Posterior vena cava (tissue), 2 donors: ENCODE measurements around the gene FOXN3. TPM values are rescaled to one million over a fixed set of nuclear protein-coding genes. Genes with fewer than 3 reads are reported as not detected.

Source experiments
- DNase-seq: peaks from one replicate; pipeline ENCODE4 v3.0.0-alpha.2; 2020; ENCODE audit warnings: low spot score
- intact Hi-C, 2 donors: fragments of 100-400 bp; cut with DNase I; formaldehyde crosslinking; loops; one replicate each; pipeline versions ENCODE4 v1.14.1 to v1.14.2; 2022 to 2023
- total RNA-seq, 2 donors: library from RNA; stranded (reverse); fragmentation: NEBNext Ultra II Directional; extraction: Animal tissue kit (Norgen Biotek cat#: 25700); gene quantifications; one replicate each; pipeline ENCODE4 v1.2.1, GENCODE V29; 2021
- donor health status: DM: yes; HTN: yes; CAD: no.
- donor health status: DM: yes; HTN: yes; CAD: no.

The FOXN3 gene
- total RNA-seq, 2 donors from 2014 or later: 138 to 142 TPM

DNA sequence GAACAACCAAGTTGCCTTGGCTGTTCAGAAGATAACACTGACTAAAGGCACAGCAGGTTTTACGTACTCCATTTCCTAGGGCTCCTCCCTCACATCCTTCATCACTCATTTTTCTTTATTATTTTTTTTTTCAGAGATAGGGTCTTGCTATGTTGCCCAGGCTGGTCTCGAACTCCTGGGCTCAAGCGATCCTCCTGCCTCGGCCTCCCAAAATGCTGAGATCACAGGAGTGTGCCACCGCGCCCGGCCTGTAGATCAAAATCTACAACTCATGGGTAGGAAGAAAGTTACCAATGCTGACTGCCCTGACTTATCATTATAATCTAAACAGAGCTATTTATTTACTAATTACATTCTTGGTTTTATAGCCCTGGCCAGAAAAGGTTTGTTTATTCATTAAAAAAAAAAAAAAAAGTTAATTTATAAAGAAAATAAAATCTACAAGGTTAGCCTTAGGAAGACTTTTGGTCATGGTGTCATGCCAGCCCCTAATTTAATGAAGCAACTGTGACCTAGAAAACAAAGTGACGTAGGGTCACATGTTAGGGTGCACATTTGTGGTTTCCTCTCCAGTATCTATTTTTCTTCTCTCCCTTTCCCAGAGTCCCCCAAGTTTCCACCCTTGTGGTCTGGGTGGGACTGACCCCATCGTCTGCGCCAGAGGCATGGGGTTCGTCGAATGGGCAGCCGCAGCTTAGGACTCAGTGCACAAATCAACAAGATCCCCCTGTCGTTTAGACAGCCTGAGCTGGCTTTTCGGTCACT is 19.0 kb upstream of the FOXN3 start:
- no peak for DNase-seq
- intact Hi-C loops: no loop called here

DNA sequence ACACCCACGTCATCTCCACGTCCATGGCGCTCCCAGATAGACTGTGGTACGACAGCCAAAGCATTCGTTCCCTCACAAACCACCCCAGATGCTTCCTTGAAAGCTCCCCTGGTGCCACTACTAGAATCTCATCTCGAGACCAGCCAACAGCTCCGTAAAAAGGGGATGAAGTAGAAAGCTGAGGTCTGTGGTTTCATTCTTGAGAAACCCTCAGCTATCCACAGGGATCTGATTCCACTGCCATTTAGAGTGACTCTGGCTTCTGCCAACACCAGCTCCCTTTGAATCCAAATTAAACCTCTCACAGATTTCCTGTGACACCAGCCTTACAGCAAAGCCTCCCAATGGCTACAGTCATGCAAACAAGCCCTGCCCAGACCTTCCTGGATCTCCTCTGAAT is 18.5 kb upstream of the FOXN3 start:
- intact Hi-C loops: no loop called here
- DNase-seq: no peak

DNA sequence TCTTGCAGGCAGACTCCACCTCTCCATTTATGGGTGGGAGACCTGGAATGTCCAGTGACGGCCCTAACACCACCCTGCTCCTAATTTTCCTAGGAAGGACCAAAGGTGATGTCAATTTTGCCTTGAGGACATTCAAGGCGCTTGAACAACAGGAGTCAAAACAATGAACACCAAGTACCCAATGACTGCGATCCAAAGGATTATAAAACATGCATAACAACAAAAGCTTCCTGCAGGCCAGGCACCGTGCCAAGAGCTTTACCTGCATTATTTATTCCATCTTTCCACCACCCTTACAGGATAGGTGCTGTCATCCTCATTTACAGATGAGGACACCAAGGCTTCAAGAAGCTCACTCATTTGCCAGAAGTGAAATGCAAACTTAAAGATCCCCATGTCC is 15.2 kb upstream of the FOXN3 start:
- no peak for DNase-seq
- intact Hi-C loops: no loop called here

DNA sequence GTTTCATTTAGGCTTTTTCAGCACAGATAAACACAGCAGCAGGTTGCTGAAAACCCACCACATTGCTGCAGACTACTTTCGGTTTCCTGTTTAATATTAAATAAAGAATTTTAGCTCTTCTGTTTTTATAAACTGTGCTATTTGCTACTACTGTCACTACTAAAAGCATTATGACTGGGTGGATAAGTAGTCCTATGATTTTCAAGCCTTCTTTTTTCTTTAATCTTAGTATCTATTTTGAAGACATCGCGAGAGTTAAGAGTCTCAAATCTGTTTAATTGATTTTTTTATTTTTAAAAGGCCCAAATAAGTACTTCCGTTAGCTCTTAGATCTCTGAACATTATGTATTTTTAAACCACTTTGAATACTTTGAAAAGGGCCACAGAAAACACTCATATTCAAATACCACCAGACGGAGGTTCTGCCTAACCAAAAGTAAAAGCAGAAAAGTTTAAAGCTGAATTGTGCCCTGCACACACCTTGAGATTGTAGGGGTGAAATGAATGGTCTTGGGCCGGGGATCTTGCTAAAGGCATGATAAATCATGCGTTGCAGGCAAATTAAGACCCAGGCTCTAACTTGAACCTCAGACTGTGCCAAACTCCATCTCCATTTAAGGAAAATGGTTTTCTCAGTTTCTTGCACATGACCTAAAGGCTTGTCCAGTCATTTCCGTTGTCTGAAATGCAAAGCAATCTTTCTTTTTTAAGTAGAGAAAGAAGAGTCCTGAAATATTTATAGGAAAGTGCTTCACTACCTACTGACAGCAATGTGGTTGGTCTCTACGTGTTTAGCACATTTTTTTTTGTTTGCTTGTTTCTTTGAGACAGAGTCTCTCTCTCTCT is 13.6 kb upstream of the FOXN3 start:
- DNase-seq: no peak
- intact Hi-C loops: no loop called here

DNA sequence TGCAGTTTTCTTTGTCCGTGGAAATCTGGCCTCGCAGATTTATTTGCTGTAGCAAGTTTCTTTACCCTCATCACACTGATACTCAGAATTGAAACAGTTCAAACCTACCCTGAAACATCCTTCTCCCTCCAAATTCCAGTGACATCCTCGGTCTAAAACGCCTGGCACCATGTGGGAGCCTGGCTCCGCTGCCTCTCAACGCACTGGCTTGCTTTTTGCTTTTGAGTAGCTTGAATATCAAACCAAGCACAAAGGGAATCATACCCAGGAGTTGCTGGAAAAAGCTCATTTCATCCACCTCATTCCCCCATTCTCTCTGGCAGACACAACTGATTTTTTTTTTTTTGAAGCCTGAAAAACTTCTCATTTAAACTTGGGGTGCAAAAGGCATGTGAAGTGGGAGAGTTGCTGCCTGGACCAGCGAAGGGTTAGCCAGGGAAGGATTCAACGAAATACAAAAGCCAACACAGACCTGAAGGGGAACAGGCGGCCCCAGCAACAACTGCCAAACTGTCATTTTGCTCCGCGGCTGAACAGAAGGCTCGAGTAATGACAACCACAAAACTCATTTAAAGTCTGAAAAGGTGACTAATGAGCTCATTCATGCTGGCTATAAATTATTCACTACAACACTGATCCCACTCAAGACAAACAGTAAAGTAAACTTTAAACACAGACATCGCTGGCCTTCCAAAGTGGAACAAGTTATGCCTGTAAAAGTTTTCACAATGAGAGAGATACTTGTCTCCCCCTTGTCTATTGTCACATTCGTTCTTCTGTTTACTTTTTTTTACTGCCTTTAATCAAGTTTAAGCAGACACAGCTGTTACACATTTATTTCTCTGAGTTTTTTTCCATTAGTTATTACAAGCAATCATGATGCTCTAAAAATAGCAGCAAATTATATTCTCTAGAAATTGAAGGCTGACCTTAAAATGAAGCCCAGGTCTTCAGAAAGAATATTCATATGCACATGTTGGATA is 12.5 kb upstream of the FOXN3 start:
- intact Hi-C loops: loop anchor here in 1 of 2 donors (10.0 kb wide), 1 partner anchor 485 kb away; no protein-coding TSS in a partner anchor
- no peak for DNase-seq

DNA sequence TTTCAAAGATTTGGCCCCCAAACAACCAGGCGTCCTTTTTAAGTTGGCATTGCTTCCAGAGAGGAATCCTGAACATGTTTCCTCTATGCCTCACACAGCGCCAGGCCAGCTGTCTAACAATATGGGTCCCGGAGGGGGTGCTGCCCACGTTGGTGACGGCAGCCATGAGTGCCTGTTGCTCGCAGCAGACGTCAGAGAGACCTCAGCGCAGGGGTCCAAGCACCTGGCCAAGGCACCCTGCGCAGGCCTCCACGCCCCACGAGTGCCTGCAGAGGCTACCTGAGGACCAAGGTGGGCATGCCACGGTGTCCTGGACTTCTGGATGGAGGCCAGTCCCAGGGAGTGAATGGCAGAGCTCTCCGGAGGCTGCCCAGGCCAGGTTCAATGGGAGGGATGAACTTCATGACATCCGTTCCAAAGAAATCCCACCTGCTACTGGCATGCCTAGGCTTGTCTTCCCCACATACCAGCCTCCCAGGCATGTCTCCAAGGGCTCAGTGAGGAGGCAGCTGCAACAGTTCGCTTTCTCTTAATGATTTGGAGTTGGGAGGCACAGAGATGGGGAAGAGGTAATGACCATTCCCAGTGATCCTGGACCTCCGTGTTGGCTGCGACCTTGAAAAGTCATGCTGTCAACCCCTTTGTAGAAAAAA is 11.6 kb upstream of the FOXN3 start:
- no peak for DNase-seq
- intact Hi-C loops: loop anchor here in 1 of 2 donors (10.0 kb wide), 1 partner anchor 486 kb away; no protein-coding TSS in a partner anchor

DNA sequence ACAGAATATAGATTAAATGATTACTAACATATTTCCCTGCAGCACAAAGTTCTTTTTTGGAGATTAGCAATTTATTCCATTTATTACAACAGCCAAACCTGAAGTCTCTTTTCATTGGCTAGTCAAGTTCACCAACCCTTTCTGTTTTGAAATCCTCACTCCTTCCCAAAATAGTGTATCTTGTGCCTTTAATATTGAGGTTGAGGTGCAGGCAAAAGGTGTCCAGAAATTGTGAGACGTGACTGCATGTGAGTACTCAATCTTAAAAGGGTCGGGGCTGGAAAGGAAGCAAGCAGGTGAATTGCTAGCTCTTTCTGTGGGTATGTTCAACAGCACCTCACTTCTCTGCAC is 11.1 kb upstream of the FOXN3 start:
- intact Hi-C loops: loop anchor here in 1 of 2 donors (10.0 kb wide), 1 partner anchor 487 kb away; no protein-coding TSS in a partner anchor
- no peak for DNase-seq

DNA sequence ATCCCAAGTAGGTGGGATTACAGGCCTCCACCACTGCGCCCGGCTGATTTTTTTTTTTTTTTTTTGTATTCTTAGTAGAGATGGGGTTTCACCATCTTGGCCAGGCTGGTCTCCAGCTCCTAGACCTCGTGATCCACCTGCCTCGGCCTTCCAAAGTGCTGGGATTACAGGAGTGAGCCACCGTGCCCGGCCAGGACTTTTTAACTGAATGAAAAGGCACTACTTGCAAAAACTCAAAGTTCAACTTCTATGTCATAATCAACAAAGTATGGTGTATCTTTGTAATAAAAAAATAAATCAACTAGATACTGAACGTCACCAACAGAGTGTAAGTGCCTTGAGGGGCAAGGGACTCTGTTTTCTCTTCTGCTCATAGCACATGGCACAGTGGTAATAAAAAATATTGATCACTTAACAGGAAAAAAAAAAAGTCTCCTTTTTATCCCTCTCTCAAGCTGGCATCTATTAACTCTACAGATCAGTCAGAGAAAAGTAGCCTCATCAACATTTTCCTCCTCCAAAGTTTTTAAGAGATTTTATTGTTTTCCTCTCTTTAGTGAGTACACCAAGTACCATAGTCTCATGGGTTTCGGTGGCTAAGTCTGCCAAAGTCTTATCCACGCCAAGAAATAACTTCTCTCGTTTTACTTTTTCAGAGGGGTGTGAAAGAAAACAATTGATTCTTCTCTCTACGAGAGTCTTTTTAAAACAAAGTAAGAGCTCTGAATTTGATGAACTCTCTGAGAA is 10.6 kb upstream of the FOXN3 start:
- intact Hi-C loops: loop anchor here in 1 of 2 donors (2.0 to 10.0 kb wide), 2 partner anchors 399 to 487 kb away; no protein-coding TSS in a partner anchor
- no peak for DNase-seq

DNA sequence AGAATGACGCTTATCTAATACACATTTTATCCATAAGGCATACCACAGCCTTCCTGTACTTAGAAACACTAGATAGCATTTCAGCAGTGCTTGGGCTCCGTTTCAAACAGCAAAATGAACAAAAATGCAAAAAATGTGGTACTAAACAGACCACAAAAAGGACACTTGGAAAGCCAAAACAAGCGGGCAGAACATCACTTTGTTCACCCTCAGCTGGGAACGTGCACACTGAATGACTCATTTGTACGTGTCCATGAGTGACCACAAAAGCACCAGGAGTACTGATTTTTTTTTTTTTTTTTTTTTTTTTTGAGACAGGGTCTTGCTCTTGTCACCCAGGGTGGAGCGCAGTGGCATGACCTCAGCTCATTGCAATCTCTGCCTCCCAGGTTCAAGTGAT is 8.9 kb upstream of the FOXN3 start:
- DNase-seq: no peak
- intact Hi-C loops: loop anchor here in 1 of 2 donors (2.0 to 10.0 kb wide), 2 partner anchors 401 to 489 kb away; no protein-coding TSS in a partner anchor

DNA sequence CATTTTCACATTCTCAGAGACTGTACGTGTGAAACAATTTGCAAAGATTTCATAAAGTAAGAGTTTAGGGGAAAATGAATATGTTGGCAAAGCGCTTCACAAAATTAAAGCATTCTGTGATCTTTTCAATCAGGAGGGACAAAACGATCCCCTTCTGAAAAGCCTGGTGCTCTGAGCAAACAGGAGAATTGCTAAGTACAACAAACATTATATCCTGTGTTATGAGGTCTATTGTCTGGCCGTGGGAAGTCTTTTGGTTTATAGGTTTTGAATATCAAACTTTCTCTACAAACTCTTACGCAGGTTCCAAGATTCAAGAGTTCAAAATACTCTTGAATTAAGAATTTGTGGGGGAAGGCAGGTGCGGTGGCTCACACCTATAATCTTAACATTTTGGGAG is 7.2 kb upstream of the FOXN3 start:
- DNase-seq: no peak
- intact Hi-C loops: loop anchor here in 1 of 2 donors (5.0 to 10.0 kb wide), 2 partner anchors 382 to 491 kb away; no protein-coding TSS in a partner anchor

DNA sequence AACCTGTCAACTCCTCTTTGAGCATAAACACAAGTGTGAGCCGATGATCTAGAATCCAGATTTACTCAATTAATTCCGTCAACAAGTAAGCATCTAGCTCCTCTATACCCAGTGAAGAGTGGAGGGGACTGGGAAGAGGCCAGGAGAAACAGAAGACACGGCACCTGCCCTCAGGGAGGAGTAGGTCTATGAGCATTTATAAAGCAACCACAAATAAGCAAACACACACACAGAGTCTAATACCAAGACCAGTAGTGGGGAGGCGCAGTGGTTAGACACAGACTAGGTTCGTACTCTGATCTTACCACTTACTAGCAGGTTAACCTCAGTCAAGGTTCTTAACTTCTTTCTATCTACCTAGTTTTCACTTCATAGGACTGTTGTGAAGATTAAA is 5.9 kb upstream of the FOXN3 start:
- intact Hi-C loops: loop anchor here in 1 of 2 donors (5.0 to 10.0 kb wide), 2 partner anchors 381 to 492 kb away; no protein-coding TSS in a partner anchor
- DNase-seq: no peak

DNA sequence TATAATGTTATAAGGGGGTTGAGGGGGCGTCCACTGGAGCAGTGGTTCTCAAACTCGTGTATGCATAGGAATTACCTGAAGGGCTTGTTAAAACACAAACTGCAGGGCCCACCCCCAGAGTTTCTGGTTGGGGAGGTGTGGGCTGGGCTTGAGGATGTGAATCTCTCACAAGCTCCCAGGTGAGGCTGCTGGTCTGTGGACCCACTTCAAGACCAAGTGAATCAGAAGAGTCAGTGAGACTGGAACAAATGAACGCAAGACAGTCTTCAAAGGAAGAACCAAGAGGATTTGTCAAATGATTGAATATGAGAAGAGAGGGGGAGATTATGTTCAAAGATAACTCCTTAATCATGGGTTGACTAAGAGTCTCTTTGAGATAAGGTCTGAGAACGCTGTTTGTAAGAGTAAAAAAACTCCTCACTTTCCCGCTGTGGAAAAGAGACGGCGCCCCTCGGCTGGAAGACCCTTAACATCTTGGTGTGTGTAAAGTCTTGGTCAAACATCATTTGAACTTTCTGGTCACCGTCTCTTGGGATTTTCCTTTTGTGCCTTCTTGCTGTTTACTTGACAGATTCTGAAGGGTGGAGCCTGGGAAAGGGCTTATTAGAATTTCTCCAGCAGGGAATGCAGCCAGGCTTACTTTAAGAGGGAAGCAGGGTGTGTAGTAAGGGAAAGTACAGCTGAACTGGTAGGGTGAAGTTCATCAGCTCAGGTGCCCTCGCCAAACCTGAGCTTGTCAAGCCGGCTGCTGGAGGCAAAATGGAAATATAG is 5.3 kb upstream of the FOXN3 start:
- no peak for DNase-seq
- intact Hi-C loops: loop anchor here in 1 of 2 donors (5.0 to 10.0 kb wide), 2 partner anchors 380 to 492 kb away; no protein-coding TSS in a partner anchor

DNA sequence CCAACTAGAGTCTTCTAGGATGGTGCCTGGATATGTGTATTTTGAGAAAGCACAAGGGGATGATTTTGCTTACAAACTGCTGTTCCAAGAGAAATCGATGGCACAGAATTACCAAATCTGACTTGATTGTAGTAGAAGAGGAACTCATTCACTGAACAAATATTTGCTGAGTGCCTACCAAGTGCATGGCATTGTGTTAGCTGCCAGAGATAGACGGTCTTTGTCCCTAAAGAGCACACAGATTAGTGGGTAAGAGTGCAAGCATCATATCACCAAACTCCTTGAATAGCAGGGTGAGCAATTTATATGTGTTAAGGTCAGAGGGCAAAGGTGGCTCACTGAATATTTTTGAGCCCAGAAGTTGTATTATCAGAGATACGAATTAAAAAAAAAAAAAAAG is 3.5 kb upstream of the FOXN3 start:
- intact Hi-C loops: loop anchor here in 1 of 2 donors (5.0 to 10.0 kb wide), 2 partner anchors 378 to 494 kb away; no protein-coding TSS in a partner anchor
- DNase-seq: no peak

DNA sequence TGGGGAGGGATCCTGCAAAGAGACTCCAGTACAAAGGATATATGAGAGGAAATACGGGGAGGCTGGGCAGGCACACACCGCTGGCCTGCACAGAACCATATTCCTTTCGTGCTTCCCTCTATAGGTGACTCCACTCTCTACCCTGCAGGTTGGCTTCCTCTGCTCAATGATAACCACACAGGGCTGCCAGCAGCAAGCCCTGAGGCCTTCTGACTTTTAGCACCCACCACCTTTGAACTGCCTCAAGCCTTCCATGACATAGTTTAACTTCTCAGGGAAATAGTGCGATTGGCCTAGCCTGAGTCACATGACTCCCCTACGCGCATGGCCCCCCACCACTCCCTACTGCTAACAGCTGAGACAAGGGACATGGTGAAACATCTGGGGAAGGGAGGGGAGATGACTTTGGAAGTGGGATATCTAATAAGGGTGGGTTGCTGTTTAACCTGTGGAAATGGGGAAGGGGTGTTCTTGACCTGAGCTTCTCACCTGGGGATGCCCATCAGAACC is 3.0 kb upstream of the FOXN3 start:
- intact Hi-C loops: loop anchor here (5.0 to 10.0 kb wide), 4 partner anchors 115 to 495 kb away; no protein-coding TSS in a partner anchor
- DNase-seq: no peak

DNA sequence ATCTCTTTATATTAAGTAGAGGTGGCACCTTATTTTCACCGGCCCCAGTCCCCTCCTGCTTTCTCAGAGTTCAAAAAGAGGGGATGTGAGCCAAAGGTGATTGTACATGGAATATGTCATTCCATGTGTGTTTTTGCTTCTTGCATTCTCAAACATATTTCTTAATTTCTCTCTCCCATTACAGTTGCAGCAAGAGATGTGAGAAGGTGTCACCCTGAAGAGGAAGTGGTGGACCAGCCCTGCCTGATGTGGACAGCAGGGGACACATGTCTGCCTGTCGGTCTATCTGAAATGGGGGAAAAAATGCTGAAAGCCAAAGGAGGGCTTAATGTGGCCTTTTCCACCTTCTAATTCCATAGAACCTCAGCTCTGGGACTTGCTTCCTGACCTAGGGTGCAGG is 1.9 kb upstream of the FOXN3 start:
- DNase-seq: no peak
- intact Hi-C loops: loop anchor here in 1 of 2 donors (5.0 to 10.0 kb wide), 2 partner anchors 114 to 493 kb away; no protein-coding TSS in a partner anchor

DNA sequence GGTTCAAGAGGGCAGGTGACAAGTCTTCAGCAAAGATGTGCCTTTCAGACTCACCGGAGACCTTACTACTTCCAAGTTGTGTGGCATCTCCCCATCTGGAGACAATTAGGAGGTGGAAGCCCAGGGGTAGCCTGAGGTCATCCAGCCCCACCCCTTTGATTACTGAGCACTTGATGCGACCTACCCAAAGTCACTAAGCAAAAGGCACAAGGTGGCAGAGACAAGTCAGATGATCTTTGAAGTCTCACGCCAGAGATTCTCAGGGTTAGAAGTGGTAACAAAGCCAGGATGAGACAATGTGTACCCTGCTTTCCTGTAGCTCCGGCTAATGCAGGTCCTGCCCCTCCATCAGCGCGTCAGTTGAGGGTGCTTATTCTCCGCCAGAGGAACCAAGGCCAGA is 1.4 kb upstream of the FOXN3 start:
- intact Hi-C loops: loop anchor here in 1 of 2 donors (5.0 to 10.0 kb wide), 2 partner anchors 114 to 494 kb away; no protein-coding TSS in a partner anchor
- DNase-seq: no peak
